ENCODE data around the gene SP5. TPM values are rescaled to one million over a fixed set of nuclear protein-coding genes. Genes with fewer than 3 reads are reported as not detected.

Gene SP5
- total and polyA plus RNA-seq, 12 donors: 0.12 to 0.97 (median 0.37) TPM; not detected in 3

- H3K36me3 ChIP-seq: no peaks in the 10 kb centered on the region
- 79 to 84% methylated on average over 4 of the region's 4 CpGs for WGBS, 2 donors
- intact Hi-C loops (cut with DNase I): no loop called here
- no peaks in the 10 kb centered on the region for H3K4me1 ChIP-seq
- no peak for ATAC-seq
- H3K9me3 ChIP-seq: peaks cover 0 to 3% (median 0%) of the 10 kb centered on the region in 11 donors
- no peak overlapping the region for H3K27ac ChIP-seq
- H3K4me3 ChIP-seq: no peak overlapping the region
- DNase-seq: no peak
- TF ChIP-seq CTCF (IDR thresholded peaks at IDR 0.05): no peak
- peaks cover 0 to 55% (median 25%) of the 10 kb centered on the region in 7 donors for H3K27me3 ChIP-seq
Observed at GRCh38 chr2:170703776-170704476, 11.2 kb upstream of the SP5 start.

- Histone ChIP-seq H3K27ac (no peak overlapping the region), H3K4me3 (no peak overlapping the region), H3K27me3 (peaks cover 10 to 74% (median 62%) of the 10 kb centered on the region in 7 donors), H3K36me3 (no peaks in the 10 kb centered on the region), H3K4me1 (peaks cover 0 to 14% (median under 1%) of the 10 kb centered on the region in 9 donors), H3K9me3 (no peaks in the 10 kb centered on the region)
- intact Hi-C loops (cut with DNase I): loop anchor here in 1 of 10 donors (5.0 kb wide), 1 partner anchor 216 kb away; no protein-coding TSS in a partner anchor
- WGBS, 2 donors: 37 to 40% methylated on average over 16 of the region's 16 CpGs
- DNase-seq (no peak), ATAC-seq (no peak)
- no peak for TF ChIP-seq CTCF (IDR thresholded peaks at IDR 0.05)
Observed at GRCh38 chr2:170707821-170708795, 7.0 kb upstream of the SP5 start.

DNA sequence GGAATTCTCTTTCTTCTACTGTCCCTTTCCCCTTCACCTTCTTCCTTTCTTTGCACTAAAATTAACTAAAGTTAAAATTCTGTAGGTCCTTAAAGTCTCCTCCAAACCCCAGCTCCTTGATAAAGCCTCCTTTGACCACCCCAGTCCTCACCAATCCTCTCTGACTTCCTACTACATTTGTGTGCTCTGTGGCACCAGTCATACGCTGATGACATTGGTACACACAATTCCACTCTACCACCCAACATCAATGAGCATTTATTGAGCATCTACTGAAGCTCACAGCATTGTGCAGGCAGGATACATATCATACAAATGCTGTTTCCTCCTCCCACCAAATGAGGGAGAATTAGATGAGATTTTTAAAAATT lies 4.5 kb upstream of the SP5 start:
- 60 to 69% methylated on average over 1 of the region's 1 CpG for WGBS, 2 donors
- no peaks in the 10 kb centered on the region for H3K36me3 ChIP-seq
- intact Hi-C loops (cut with DNase I): loop anchor here in 6 of 10 donors (10.0 kb wide), 5 partner anchors 104 to 306 kb away; partner anchors contain the start of gene GAD1 (in 1 of the 6)
- H3K4me1 ChIP-seq: peaks cover 7 to 33% (median 17%) of the 10 kb centered on the region in 9 donors
- no peak overlapping the region for H3K4me3 ChIP-seq
- no peak overlapping the region for H3K27ac ChIP-seq
- DNase-seq (no peak), ATAC-seq (no peak)
- peaks cover 21 to 90% (median 75%) of the 10 kb centered on the region in 7 donors for H3K27me3 ChIP-seq
- H3K9me3 ChIP-seq: no peaks in the 10 kb centered on the region
- no peak for TF ChIP-seq CTCF (IDR thresholded peaks at IDR 0.05)

- no peak for ATAC-seq
- TF ChIP-seq CTCF (IDR thresholded peaks at IDR 0.05): no peak
- H3K4me3 ChIP-seq: no peak overlapping the region
- 1 to 8% methylated on average over 9 of the region's 9 CpGs for WGBS, 2 donors
- H3K9me3 ChIP-seq: no peaks in the 10 kb centered on the region
- H3K4me1 ChIP-seq: peaks cover 7 to 40% (median 24%) of the 10 kb centered on the region in 9 donors
- DNase-seq: no peak
- no peak overlapping the region for H3K27ac ChIP-seq
- H3K27me3 ChIP-seq: peaks cover 28 to 97% (median 81%) of the 10 kb centered on the region in 7 donors
- H3K36me3 ChIP-seq: no peaks in the 10 kb centered on the region
- intact Hi-C loops (cut with DNase I): loop anchor here in 6 of 10 donors (10.0 kb wide), 5 partner anchors 104 to 306 kb away; partner anchors contain the start of gene GAD1 (in 1 of the 6)
Observed at GRCh38 chr2:170711196-170711773, 3.9 kb upstream of the SP5 start.
